Fibroblast of mammary gland (primary cell): ENCODE data around the gene RANBP17.

Source experiments
- DNase-seq: peaks from one replicate; pipeline ENCODE4 v3.0.0-alpha.2; 2010; ENCODE audit warnings: low read depth
- H3K4me3 ChIP-seq: 2 replicates; pipeline ENCODE4 v1.5.1; 2011; ENCODE audit warnings: low read depth, mild to moderate bottlenecking, low read length, moderate library complexity; ENCODE audit not compliant: control insufficient read depth
- CTCF ChIP-seq: conservative IDR thresholded peaks from 2 replicates; pipeline ENCODE4 v1.5.1; 2011; ENCODE audit warnings: low read depth, low read length, inconsistent platforms; ENCODE audit not compliant: control insufficient read depth, insufficient read depth

The RANBP17 gene

GRCh38 chr5:171309276-171310211 lies 447.7 kb downstream of the RANBP17 start:
- TF ChIP-seq CTCF = no peak
- DNase-seq = no peak
- H3K4me3 ChIP-seq = no peak overlapping the region

GRCh38 chr5:171310212-171310818 lies 448.5 kb downstream of the RANBP17 start:
- peak; percentile 21 for TF ChIP-seq CTCF
- no peak for DNase-seq
- H3K4me3 ChIP-seq = no peak overlapping the region

GRCh38 chr5:171310819-171311321 lies 449.1 kb downstream of the RANBP17 start:
- TF ChIP-seq CTCF = no peak
- DNase-seq = no peak
- no peak overlapping the region for H3K4me3 ChIP-seq

- no peak overlapping the region for H3K4me3 ChIP-seq
- TF ChIP-seq CTCF = no peak
- peak; percentile 28 for DNase-seq
Measured at GRCh38 chr5:171311322-171312077, 449.7 kb downstream of the RANBP17 start.

- DNase-seq = no peak
- TF ChIP-seq CTCF = no peak
- H3K4me3 ChIP-seq = no peak overlapping the region
Measured at GRCh38 chr5:171312129-171312974, 450.5 kb downstream of the RANBP17 start.
